Activated CD4-positive, alpha-beta T cell treated with anti-CD3 and anti-CD28 coated beads, Interleukin-2, amount 10 ng/mL, durations not matched to agents 7 days and 5 days (primary cell): ENCODE data around the gene NFASC. TPM values are rescaled to one million over a fixed set of nuclear protein-coding genes. Genes with fewer than 3 reads are reported as not detected.

Experiments used
- CTCF ChIA-PET: fragments of 350-600 bp; sonication (Branson Sonifier 250); formaldehyde crosslinking; loops from one replicate; lab custom pipeline; 2021; ENCODE audit warnings: antibody characterized with exemption; lab: Charles Lee
- POLR2A ChIA-PET: fragments of 350-600 bp; sonication (Branson Sonifier 250); formaldehyde crosslinking; loops from one replicate; lab custom pipeline; 2021; ENCODE audit warnings: antibody characterized with exemption; lab: Charles Lee
- DNase-seq: peaks from one replicate; pipeline ENCODE4 v3.0.0-alpha.2; 2020
- H3K27ac Mint-ChIP-seq: one replicate; pipeline ENCODE4 v1.8.0; 2021; ENCODE audit warnings: mild to moderate bottlenecking, moderate library complexity, mixed read lengths
- H3K27me3 Mint-ChIP-seq: one replicate; pipeline ENCODE4 v1.8.0; 2021; ENCODE audit warnings: mixed read lengths
- H3K36me3 Mint-ChIP-seq: one replicate; pipeline ENCODE4 v1.8.0; 2021; ENCODE audit warnings: low read depth, mixed read lengths
- H3K4me1 Mint-ChIP-seq: one replicate; pipeline ENCODE4 v1.8.0; 2021; ENCODE audit warnings: mixed read lengths
- H3K4me3 Mint-ChIP-seq: one replicate; pipeline ENCODE4 v1.8.0; 2021; ENCODE audit warnings: mild to moderate bottlenecking, moderate library complexity, mixed read lengths
- H3K9me3 Mint-ChIP-seq: one replicate; pipeline ENCODE4 v1.8.0; 2021; ENCODE audit warnings: mixed read lengths
- total RNA-seq, 2 experiments: library from RNA; stranded (reverse); gene quantifications; one replicate each; pipeline ENCODE4 v1.2.3, GENCODE V29; 2021

The NFASC gene
- total RNA-seq, 2 experiments from 2014 or later, result 0.23 TPM; not detected in 1

DNA sequence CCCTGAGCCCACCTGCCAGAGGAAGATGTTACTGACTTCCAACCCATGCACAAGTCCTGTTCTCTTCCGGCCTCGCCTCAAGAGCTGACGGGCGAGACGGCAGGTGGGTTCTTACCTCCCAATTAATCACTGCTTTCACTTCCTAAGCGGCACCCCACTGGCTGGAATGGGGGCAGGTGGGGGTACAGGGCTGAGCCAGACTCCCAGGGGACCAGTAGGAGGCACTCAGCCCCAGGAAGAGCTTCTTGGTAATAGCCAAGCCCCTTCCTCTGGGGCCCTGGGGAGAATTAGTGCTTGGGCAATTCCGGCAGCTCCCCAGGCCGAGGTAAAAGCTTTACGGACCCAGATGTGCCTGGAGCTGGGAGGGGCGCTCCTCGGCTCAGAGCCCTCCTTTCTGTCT is 182.0 kb downstream of the NFASC start:
- CTCF ChIA-PET, result interaction anchor here (0.8 to 1.3 kb wide), 2 partner anchors 9 to 63 kb away, joined by 3 to 4 read pairs; no protein-coding TSS in a partner anchor

DNA sequence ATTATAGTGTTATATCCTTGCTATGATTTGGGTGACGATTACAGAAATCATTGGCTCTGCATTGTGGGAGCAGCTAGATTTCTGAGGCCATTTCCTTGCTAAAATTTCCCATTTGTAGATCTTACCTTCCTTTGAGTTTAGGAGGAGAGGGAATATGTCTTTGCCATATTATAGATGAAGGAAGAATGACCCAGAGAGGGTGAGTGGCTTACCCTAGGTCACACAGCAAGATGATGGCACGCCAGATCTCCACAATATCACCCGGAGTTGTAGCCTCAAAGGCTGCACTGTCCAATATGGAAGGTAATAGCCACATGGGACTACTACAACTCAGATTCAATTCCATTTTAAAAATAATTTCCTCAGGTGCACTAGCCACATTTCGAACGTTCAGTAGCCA is 182.6 kb downstream of the NFASC start:
- ChIA-PET POLR2A (no interaction called here), CTCF (interaction anchor here (0.8 to 1.3 kb wide), 2 partner anchors 8 to 64 kb away, joined by 3 to 4 read pairs; no protein-coding TSS in a partner anchor)
- Mint-ChIP-seq H3K4me3 (no peak overlapping the region), H3K4me1 (no peaks in the 10 kb centered on the region), H3K27me3 (no peaks in the 10 kb centered on the region), H3K36me3 (no peaks in the 10 kb centered on the region), H3K9me3 (no peaks in the 10 kb centered on the region), H3K27ac (no peak overlapping the region)
- DNase-seq, result no peak

More for the DNA sequence above, 182.0 kb downstream of the NFASC start:
- POLR2A ChIA-PET, result no interaction called here
- H3K27me3 Mint-ChIP-seq, result no peaks in the 10 kb centered on the region
- H3K9me3 Mint-ChIP-seq, result no peaks in the 10 kb centered on the region
- no peak overlapping the region for H3K27ac Mint-ChIP-seq
- H3K4me1 Mint-ChIP-seq, result no peaks in the 10 kb centered on the region
- H3K36me3 Mint-ChIP-seq, result no peaks in the 10 kb centered on the region
- H3K4me3 Mint-ChIP-seq, result no peak overlapping the region
- DNase-seq, result no peak

DNA sequence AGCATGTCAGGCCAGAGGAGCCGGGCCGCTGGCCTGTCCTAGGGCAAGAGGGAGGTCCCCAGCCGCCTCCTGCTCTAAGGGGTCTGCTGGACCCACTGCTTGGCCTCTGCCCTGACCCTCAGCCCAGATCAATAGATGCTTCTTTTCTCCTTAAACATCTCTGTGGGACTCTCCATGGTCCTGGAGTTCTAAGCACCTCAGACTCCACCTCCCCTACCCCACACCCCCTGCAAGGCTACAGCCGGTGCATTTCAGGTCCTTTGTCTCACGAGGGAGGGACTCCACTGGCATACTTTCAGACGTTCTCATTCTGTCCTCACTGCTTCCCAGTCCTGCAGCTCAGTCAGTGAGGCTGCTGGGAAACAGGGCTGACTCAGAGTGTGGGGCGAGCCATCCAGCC is 183.4 kb downstream of the NFASC start:
- POLR2A ChIA-PET, result no interaction called here
- no peaks in the 10 kb centered on the region for H3K27me3 Mint-ChIP-seq
- no peak for DNase-seq
- no peaks in the 10 kb centered on the region for H3K36me3 Mint-ChIP-seq
- CTCF ChIA-PET, result interaction anchor here (1.5 to 1.6 kb wide), 2 partner anchors 18 to 65 kb away, joined by 4 read pairs; no protein-coding TSS in a partner anchor
- H3K27ac Mint-ChIP-seq, result no peak overlapping the region
- H3K4me3 Mint-ChIP-seq, result no peak overlapping the region
- no peaks in the 10 kb centered on the region for H3K9me3 Mint-ChIP-seq
- no peaks in the 10 kb centered on the region for H3K4me1 Mint-ChIP-seq

DNA sequence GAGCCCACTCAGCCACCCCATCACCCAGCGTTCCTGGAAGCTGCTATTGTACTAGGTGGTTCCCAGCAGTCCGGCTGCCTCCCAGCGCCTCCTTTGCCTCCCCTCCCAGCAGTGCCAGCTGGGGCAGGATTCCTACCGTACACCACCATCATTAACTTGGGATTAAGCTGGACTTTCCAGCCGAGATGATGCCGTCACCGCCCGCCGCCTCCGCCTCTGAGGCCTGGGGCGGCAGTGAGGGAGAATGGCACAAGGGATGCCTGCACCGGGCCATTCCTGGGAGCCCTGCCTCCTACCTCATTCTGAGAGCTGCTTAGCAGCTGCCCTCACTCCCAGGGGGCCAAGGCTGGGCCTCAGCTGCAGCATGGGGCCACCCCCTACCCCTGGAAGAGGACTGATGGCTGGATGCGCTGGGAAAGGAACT is 185.5 kb downstream of the NFASC start:
- Mint-ChIP-seq H3K9me3 (no peaks in the 10 kb centered on the region), H3K4me1 (no peaks in the 10 kb centered on the region), H3K36me3 (no peaks in the 10 kb centered on the region), H3K27me3 (no peaks in the 10 kb centered on the region), H3K27ac (no peak overlapping the region), H3K4me3 (no peak overlapping the region)
- DNase-seq, result no peak
- POLR2A ChIA-PET, result no interaction called here
- CTCF ChIA-PET, result no interaction called here

DNA sequence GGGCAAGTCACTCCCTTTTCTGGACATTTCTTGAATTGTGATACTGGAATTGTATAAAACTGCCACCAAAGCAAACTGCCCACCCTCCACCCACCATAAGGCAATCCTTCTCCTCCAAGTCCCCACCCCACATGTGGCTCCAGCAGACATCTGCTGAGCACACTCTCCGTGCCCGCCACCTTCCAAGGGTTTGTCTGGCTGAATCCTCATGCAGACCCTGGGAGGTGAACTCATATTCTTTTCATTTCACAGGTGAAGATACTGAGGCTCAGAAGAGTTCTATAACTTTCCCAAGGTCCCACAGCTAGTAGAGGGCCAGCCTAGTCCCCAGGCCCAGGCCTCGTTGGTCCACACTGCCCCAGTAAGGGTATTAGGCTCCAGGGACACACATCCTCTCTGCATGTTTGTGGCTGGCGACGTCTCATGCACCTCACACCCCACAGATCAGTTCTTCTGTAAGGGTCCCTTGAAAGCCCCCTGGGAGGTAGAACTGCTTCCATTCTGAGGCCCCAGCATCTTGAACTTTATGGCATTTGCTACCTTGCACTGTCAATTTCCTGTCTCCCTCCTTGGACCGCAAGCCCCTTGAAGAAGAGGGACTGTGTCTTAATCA is 186.4 kb downstream of the NFASC start:
- Mint-ChIP-seq H3K4me1 (no peaks in the 10 kb centered on the region), H3K9me3 (no peaks in the 10 kb centered on the region), H3K4me3 (no peak overlapping the region), H3K36me3 (no peaks in the 10 kb centered on the region), H3K27ac (no peak overlapping the region), H3K27me3 (no peaks in the 10 kb centered on the region)
- ChIA-PET POLR2A (no interaction called here), CTCF (no interaction called here)
- no peak for DNase-seq

DNA sequence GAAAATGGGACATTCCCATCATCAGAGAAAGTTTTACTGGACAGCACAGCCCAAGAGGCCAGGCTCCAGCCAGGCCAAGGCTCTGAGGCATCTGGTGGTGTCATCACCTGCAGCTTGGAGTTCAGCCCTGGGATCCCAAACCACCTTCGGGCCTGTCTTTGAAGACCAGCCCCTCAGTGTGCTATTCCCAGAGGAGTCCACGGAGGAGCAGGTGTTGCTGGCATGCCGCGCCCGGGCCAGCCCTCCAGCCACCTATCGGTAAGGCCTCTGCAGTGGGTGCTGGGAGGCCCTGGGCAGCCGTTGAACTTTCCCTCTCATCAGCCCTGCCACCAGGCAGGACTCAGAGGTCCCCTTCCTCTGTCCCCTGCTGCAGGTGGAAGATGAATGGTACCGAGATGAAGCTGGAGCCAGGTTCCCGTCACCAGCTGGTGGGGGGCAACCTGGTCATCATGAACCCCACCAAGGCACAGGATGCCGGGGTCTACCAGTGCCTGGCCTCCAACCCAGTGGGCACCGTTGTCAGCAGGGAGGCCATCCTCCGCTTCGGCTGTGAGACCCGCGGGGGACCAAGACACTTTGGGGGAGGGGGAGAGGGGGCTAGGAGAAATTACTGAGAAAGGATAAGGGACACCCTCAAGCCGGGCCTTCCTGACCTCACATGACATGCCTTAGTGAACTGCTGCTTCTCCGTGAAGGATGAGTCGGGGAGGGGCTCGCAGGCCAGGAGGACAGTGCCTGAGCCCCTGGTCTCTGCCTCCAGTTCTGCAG is 187.3 kb downstream of the NFASC start:
- H3K9me3 Mint-ChIP-seq, result no peaks in the 10 kb centered on the region
- no peaks in the 10 kb centered on the region for H3K36me3 Mint-ChIP-seq
- ChIA-PET POLR2A (no interaction called here), CTCF (no interaction called here)
- no peak for DNase-seq
- no peaks in the 10 kb centered on the region for H3K4me1 Mint-ChIP-seq
- H3K27ac Mint-ChIP-seq, result no peak overlapping the region
- H3K27me3 Mint-ChIP-seq, result no peaks in the 10 kb centered on the region
- no peak overlapping the region for H3K4me3 Mint-ChIP-seq

DNA sequence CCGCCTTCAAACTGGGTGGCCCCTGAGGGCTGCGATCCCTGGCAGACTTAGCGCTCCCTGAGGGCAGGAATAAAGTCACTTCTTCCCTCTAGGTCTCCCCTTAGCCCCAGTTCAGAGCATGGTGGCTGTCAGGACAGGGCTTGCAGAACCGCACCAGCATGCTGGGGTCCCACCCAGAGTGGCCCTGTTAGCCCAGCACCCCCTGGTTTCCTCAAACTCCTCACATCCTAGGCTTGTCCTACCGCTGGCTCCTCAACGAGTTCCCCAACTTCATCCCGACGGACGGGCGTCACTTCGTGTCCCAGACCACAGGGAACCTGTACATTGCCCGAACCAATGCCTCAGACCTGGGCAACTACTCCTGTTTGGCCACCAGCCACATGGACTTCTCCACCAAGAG is 188.2 kb downstream of the NFASC start:
- Mint-ChIP-seq H3K9me3 (no peaks in the 10 kb centered on the region), H3K4me3 (no peak overlapping the region), H3K4me1 (no peaks in the 10 kb centered on the region), H3K36me3 (no peaks in the 10 kb centered on the region), H3K27ac (no peak overlapping the region), H3K27me3 (no peaks in the 10 kb centered on the region)
- DNase-seq, result no peak
- ChIA-PET CTCF (interaction anchor here (1.3 kb wide), 1 partner anchor 69 kb away, joined by 3 read pairs; no protein-coding TSS in a partner anchor), POLR2A (no interaction called here)

DNA sequence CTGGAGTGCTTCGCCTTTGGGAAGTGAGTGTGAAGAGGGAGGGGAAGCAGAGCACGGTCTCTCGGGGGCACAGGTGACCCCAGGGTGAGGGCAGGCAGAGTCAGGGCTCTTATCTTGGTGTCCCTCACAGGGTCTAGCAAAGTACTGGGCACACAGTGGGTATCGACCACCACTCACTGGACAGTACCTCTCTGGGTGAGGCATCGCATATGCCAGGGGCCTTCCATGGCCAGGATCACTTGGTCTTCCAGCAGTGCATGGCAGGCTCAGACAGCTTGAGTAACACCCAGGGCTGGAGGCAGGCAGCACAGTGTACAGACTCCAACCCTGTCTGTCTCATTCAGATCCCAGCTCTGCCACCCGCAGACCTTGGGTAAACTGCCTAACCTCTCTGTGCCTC is 189.0 kb downstream of the NFASC start:
- H3K27me3 Mint-ChIP-seq, result no peaks in the 10 kb centered on the region
- no peak overlapping the region for H3K4me3 Mint-ChIP-seq
- H3K36me3 Mint-ChIP-seq, result no peaks in the 10 kb centered on the region
- H3K4me1 Mint-ChIP-seq, result no peaks in the 10 kb centered on the region
- no peak overlapping the region for H3K27ac Mint-ChIP-seq
- ChIA-PET CTCF (interaction anchor here (1.3 kb wide), 1 partner anchor 70 kb away, joined by 3 read pairs; no protein-coding TSS in a partner anchor), POLR2A (no interaction called here)
- no peak for DNase-seq
- H3K9me3 Mint-ChIP-seq, result no peaks in the 10 kb centered on the region

DNA sequence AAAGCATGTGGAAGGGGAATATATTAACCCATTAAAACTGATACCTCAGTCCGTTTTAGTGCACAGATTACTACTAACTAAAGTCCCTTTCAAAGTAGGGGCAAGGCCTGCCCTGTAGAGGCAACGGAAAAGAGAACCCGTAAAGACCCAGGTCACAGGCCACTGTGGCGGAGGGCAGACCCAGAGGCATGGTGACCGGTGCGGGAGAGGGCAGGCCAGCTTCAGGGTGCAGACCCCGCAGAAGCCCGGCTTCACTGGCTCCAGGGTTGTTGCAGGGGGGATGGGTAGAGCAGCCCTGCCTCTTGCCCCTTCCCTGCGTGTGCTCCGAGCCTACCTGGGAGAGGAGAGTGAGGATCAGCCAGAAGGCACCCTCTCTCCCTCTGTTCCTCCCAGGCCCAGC is 190.1 kb downstream of the NFASC start:
- H3K4me1 Mint-ChIP-seq, result no peaks in the 10 kb centered on the region
- no peak for DNase-seq

DNA sequence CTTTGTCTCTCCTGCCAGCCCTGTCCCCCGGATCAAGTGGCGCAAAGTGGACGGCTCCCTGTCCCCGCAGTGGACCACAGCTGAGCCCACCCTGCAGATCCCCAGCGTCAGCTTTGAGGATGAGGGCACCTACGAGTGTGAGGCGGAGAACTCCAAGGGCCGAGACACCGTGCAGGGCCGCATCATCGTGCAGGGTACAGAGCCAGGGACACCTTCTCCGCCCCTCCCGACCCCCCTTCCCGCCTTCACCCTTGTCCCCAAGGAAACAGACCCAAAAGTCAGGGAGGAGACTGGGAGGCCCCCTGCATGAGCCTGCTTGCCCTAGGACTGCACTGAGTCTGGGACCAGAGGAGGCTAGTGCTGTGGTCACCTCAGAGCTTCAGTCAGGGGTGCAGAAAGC is 190.6 kb downstream of the NFASC start:
- ChIA-PET CTCF (interaction anchor here (0.6 to 2.0 kb wide), 15 partner anchors 9 to 196 kb away, joined by 3 to 25 read pairs (median 5); no protein-coding TSS in a partner anchor), POLR2A (no interaction called here)

More for the DNA sequence above, 190.1 kb downstream of the NFASC start:
- Mint-ChIP-seq H3K9me3 (no peaks in the 10 kb centered on the region), H3K4me3 (no peak overlapping the region), H3K27me3 (no peaks in the 10 kb centered on the region), H3K27ac (no peak overlapping the region), H3K36me3 (no peaks in the 10 kb centered on the region)
- CTCF ChIA-PET, result interaction anchor here (0.6 to 1.9 kb wide), 9 partner anchors 11 to 85 kb away, joined by 3 to 25 read pairs (median 6); no protein-coding TSS in a partner anchor
- POLR2A ChIA-PET, result no interaction called here

DNA sequence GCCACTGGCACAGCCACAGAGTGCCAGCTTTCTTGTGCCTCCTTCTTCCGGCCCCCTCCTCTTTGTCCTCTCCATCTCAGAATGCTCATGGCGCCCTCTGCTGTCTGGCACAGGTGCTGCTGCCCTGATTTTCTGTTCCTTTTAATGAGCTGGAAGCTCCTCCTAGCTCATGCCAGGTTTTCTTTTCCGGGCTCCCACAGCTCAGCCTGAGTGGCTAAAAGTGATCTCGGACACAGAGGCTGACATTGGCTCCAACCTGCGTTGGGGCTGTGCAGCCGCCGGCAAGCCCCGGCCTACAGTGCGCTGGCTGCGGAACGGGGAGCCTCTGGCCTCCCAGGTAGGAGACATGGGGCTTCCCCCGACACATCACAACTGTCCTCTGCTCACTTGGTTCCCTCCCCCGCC is 191.0 kb downstream of the NFASC start:
- POLR2A ChIA-PET, result no interaction called here
- Mint-ChIP-seq H3K9me3 (no peaks in the 10 kb centered on the region), H3K27me3 (no peaks in the 10 kb centered on the region), H3K36me3 (no peaks in the 10 kb centered on the region), H3K4me3 (no peak overlapping the region), H3K4me1 (no peaks in the 10 kb centered on the region), H3K27ac (no peak overlapping the region)
- CTCF ChIA-PET, result interaction anchor here (0.6 to 2.0 kb wide), 16 partner anchors 9 to 195 kb away, joined by 3 to 25 read pairs (median 5); no protein-coding TSS in a partner anchor
- DNase-seq, result peak; percentile 84

More for the DNA sequence above, 190.6 kb downstream of the NFASC start:
- H3K4me1 Mint-ChIP-seq, result no peaks in the 10 kb centered on the region
- H3K27ac Mint-ChIP-seq, result no peak overlapping the region
- no peaks in the 10 kb centered on the region for H3K9me3 Mint-ChIP-seq
- no peaks in the 10 kb centered on the region for H3K36me3 Mint-ChIP-seq
- no peak overlapping the region for H3K4me3 Mint-ChIP-seq
- no peak for DNase-seq
- no peaks in the 10 kb centered on the region for H3K27me3 Mint-ChIP-seq

DNA sequence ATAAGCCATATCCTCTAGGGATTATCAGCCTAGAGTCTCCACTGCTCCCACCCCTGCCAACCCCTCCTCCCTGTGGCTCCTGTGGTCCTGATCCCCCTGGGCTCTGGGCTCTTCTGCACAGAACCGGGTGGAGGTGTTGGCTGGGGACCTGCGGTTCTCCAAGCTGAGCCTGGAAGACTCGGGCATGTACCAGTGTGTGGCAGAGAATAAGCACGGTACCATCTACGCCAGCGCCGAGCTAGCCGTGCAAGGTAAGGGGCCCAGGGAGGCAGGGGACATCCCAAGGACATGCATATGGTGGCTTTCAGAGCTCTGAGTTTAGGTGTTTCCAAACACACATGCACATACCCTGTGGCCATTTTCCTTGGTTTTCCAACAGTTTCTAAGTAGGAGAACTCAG is 191.7 kb downstream of the NFASC start:
- Mint-ChIP-seq H3K9me3 (no peaks in the 10 kb centered on the region), H3K36me3 (no peaks in the 10 kb centered on the region), H3K4me1 (no peaks in the 10 kb centered on the region), H3K27ac (no peak overlapping the region), H3K27me3 (no peaks in the 10 kb centered on the region), H3K4me3 (no peak overlapping the region)
- CTCF ChIA-PET, result interaction anchor here (0.9 to 2.0 kb wide), 10 partner anchors 9 to 422 kb away, joined by 3 to 25 read pairs (median 4); no protein-coding TSS in a partner anchor
- no peak for DNase-seq
- POLR2A ChIA-PET, result interaction anchor here (0.7 kb wide), 1 partner anchor 200 kb away, joined by 4 read pairs; no protein-coding TSS in a partner anchor

DNA sequence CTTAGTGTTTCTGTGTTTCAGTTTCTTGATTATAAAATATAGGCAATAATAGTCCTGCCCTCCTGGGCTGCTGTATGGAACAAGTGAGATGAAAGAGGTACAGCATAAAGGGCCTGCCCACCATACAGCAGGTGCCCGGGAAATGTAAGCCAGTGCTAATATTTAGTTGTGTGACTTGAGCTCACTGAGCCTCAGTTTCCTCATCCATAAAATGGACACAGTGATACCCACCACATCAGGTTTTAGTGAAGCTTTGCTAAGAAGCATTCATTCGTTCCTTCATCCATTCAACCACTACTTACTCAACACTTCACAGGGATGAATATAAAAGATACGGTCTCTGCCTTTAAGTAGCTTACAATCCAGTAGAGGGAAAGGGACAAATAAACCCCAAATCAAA is 192.2 kb downstream of the NFASC start:
- Mint-ChIP-seq H3K9me3 (no peaks in the 10 kb centered on the region), H3K4me1 (no peaks in the 10 kb centered on the region), H3K27me3 (no peaks in the 10 kb centered on the region), H3K27ac (no peak overlapping the region), H3K4me3 (no peak overlapping the region), H3K36me3 (no peaks in the 10 kb centered on the region)
- DNase-seq, result no peak
- ChIA-PET POLR2A (no interaction called here), CTCF (interaction anchor here (0.9 to 2.0 kb wide), 7 partner anchors 9 to 421 kb away, joined by 3 to 9 read pairs (median 4); no protein-coding TSS in a partner anchor)
